ENCODE data around the gene C19orf12. TPM values are rescaled to one million over a fixed set of nuclear protein-coding genes. Genes with fewer than 3 reads are reported as not detected.
A peak's percentile ranks its signal among the peaks of the same experiment; 100 is the strongest.

The C19orf12 gene
- total and polyA plus RNA-seq, 2 of the 13 experiments (the other 11 are each of a cell fraction or from before 2014, with no cell fraction given) = 17.7 to 34.4 TPM

- TF ChIP-seq ZNF784 (CRISPR knock-in tag; IDR thresholded peaks at IDR 0.05; ENCODE audit: borderline replicate concordance) = no peak
- no peak for TF ChIP-seq SRSF9 (IDR thresholded peaks at IDR 0.05; ENCODE audit: borderline replicate concordance, insufficient read depth, low read depth, low read length, poor library complexity, severe bottlenecking)
- TF ChIP-seq THYN1 (CRISPR knock-in tag; IDR thresholded peaks at IDR 0.05; ENCODE audit: borderline replicate concordance, low read depth) = no peak
- TF ChIP-seq RXRB (CRISPR knock-in tag; IDR thresholded peaks at IDR 0.05; ENCODE audit: borderline replicate concordance) = peak; percentile 78
- no peak for TF ChIP-seq KLF9 (CRISPR knock-in tag; IDR thresholded peaks at IDR 0.05; ENCODE audit: low read depth)
- TF ChIP-seq NFYC (CRISPR knock-in tag; IDR thresholded peaks at IDR 0.05) = no peak
- TF ChIP-seq ZBTB26 (CRISPR knock-in tag; IDR thresholded peaks at IDR 0.05; ENCODE audit: borderline replicate concordance) = 0 out of 2 replicates have a peak, but pooled peaks have one; percentile 37
- no peak for TF ChIP-seq TBX3 (IDR thresholded peaks at IDR 0.05; ENCODE audit: borderline replicate concordance)
- peak; percentile 54; the same call in 1 of the 2 replicates for TF ChIP-seq SP4 (CRISPR knock-in tag; IDR thresholded peaks at IDR 0.05)
- TF ChIP-seq ZNF276 (CRISPR knock-in tag; IDR thresholded peaks at IDR 0.05; ENCODE audit: low read depth) = no peak
- TF ChIP-seq SPEN (CRISPR knock-in tag; IDR thresholded peaks at IDR 0.05; ENCODE audit: low read depth) = peak; percentile 64; the same call in 1 of the 2 replicates
- no peak for TF ChIP-seq YEATS2 (CRISPR knock-in tag; IDR thresholded peaks at IDR 0.05; ENCODE audit: borderline replicate concordance)
- TF ChIP-seq E2F2 (CRISPR knock-in tag; IDR thresholded peaks at IDR 0.05; ENCODE audit: borderline replicate concordance) = no peak
- no peak for TF ChIP-seq JUN (CRISPR knock-in tag; IDR thresholded peaks at IDR 0.05)
- no peak for TF ChIP-seq CSRNP1 (CRISPR knock-in tag; IDR thresholded peaks at IDR 0.05)
- TF ChIP-seq FOXC1 (CRISPR knock-in tag; IDR thresholded peaks at IDR 0.05; ENCODE audit: borderline replicate concordance) = no peak
- no peak for TF ChIP-seq ZBTB10 (CRISPR knock-in tag; IDR thresholded peaks at IDR 0.05; ENCODE audit: borderline replicate concordance)
- no peak for TF ChIP-seq ZEB1 (IDR thresholded peaks at IDR 0.05; ENCODE audit: insufficient replicate concordance, low read depth)
Observed at GRCh38 chr19:29708554-29709439, 6.3 kb downstream of the C19orf12 start (continued).
